Frontal cortex (tissue), 4 donors: ENCODE data around the gene HNRNPD. TPM values are rescaled to one million over a fixed set of nuclear protein-coding genes. Genes with fewer than 3 reads are reported as not detected.
"Not testable (repeated sequence)": the region's sequence is repeated elsewhere in the genome, so short reads cannot be mapped to it uniquely, and the experiment has no call there.

Source experiments
- DNase-seq, 2 donors: peaks; one replicate each; pipeline ENCODE4 v3.0.0; 2012; ENCODE audit warnings: low spot score in 2 of 2
- FAIRE-seq: peaks from 2 replicates; lab custom pipeline; 2012; peaks lifted over from hg19 to GRCh38; lab: Jason Lieb, UNC
- small RNA-seq: library from RNA; depleted of rRNA; stranded (forward); fragments of <200 nt; gene quantifications from one replicate; pipeline ENCODE3, GENCODE V24; 2014
- total RNA-seq: library from RNA; depleted of rRNA; stranded (reverse); fragments of >200 nt; gene quantifications from one replicate; pipeline ENCODE4 v1.2.3, GENCODE V29; 2014
- donor health status: control.
- donor health status: control.
- donor health status: control.

The HNRNPD gene
- total RNA-seq, 1 donor from 2014 or later = 49.3 TPM

GRCh38 chr4:82320351-82320750 lies 53.4 kb downstream of the HNRNPD start:
- FAIRE-seq (no peak), DNase-seq (no peak)

GRCh38 chr4:82303063-82303462 lies 70.7 kb downstream of the HNRNPD start:
- not testable (repeated sequence) for FAIRE-seq, DNase-seq

Small RNA genes lying within 50 kb of the gene (small RNA-seq; reads per million reads assigned to genes)
- not detected for gene RF00150

Other genes starting within 250 kb of the HNRNPD start
- gene HNRNPDL, start 56.5 kb upstream of the HNRNPD start, total RNA-seq = 314 TPM
- gene ENOPH1, start 56.6 kb upstream of the HNRNPD start, total RNA-seq = 108 TPM
- 74.2 TPM for gene TMEM150C, start 188.0 kb upstream of the HNRNPD start, total RNA-seq